GM23338 (cell line): Measurements from ENCODE around the gene GPHN. TPM values are rescaled to one million over a fixed set of nuclear protein-coding genes. Genes with fewer than 3 reads are reported as not detected.

Source experiments
- ATAC-seq: fragments of 200-7000 bp; cut with Tn5 transposase; 3 replicates; pipeline ENCODE4 v1.9.1; 2020
- DNase-seq: peaks from one replicate; pipeline ENCODE4 v3.0.0-alpha.2; 2015; ENCODE audit warnings: low spot score
- H2AFZ ChIP-seq: fragments of 200-600 bp; sonication (generic); 2 replicates; pipeline ENCODE4 v1.8.0; 2016; ENCODE audit warnings: antibody characterized with exemption, mild to moderate bottlenecking, moderate library complexity
- H3F3A ChIP-seq: fragments of 200-600 bp; sonication (generic); replicated peaks from 2 replicates; pipeline ENCODE4 v1.8.0; 2017; ENCODE audit warnings: antibody characterized with exemption, mixed run types, low read depth
- H3K27ac ChIP-seq: fragments of 200-600 bp; sonication (generic); 2 replicates; pipeline ENCODE4 v1.6.1; 2016; ENCODE audit warnings: low read depth
- H3K27me3 ChIP-seq: fragments of 200-600 bp; sonication (generic); 2 replicates; pipeline ENCODE4 v1.8.0; 2016; ENCODE audit warnings: mild to moderate bottlenecking, mixed run types, moderate library complexity; ENCODE audit not compliant: insufficient read depth
- H3K36me3 ChIP-seq: fragments of 200-600 bp; sonication (generic); 2 replicates; pipeline ENCODE4 v1.8.0; 2016; ENCODE audit warnings: mild to moderate bottlenecking; ENCODE audit not compliant: insufficient read depth
- H3K4me1 ChIP-seq: fragments of 200-600 bp; sonication (generic); 2 replicates; pipeline ENCODE4 v1.8.0; 2016; ENCODE audit warnings: mild to moderate bottlenecking, moderate library complexity; ENCODE audit not compliant: insufficient read depth
- H3K4me2 ChIP-seq: fragments of 200-600 bp; sonication (generic); 2 replicates; pipeline ENCODE4 v1.7.1; 2017; ENCODE audit warnings: mixed run types
- H3K4me3 ChIP-seq: fragments of 200-600 bp; sonication (generic); 2 replicates; pipeline ENCODE4 v1.6.1; 2016; ENCODE audit warnings: mixed run types
- H3K79me2 ChIP-seq: fragments of 200-600 bp; sonication (generic); replicated peaks from 2 replicates; pipeline ENCODE4 v1.8.0; 2017; ENCODE audit warnings: mild to moderate bottlenecking; ENCODE audit not compliant: insufficient read depth
- H3K9me2 ChIP-seq: fragments of 200-600 bp; sonication (generic); 2 replicates; pipeline ENCODE4 v1.8.0; 2017; ENCODE audit not compliant: insufficient read depth
- H4K20me1 ChIP-seq: fragments of 200-600 bp; sonication (generic); replicated peaks from 2 replicates; pipeline ENCODE4 v1.8.0; 2017; ENCODE audit warnings: mild to moderate bottlenecking; ENCODE audit not compliant: insufficient read depth
- H3K27ac Mint-ChIP-seq: 2 replicates; pipeline ENCODE4 v1.8.0; 2020; ENCODE audit warnings: inconsistent platforms, mild to moderate bottlenecking, moderate library complexity, mixed read lengths
- H3K27me3 Mint-ChIP-seq: 3 replicates; pipeline ENCODE4 v1.8.0; 2022; ENCODE audit warnings: low read depth, mild to moderate bottlenecking, moderate library complexity, mixed read lengths, inconsistent platforms; ENCODE audit not compliant: insufficient read depth, poor library complexity
- H3K36me3 Mint-ChIP-seq: 3 replicates; pipeline ENCODE4 v1.8.0; 2021; ENCODE audit warnings: low read depth, mild to moderate bottlenecking, inconsistent platforms, moderate library complexity, mixed read lengths
- H3K4me1 Mint-ChIP-seq: 3 replicates; pipeline ENCODE4 v1.8.0; 2020; ENCODE audit warnings: mild to moderate bottlenecking, inconsistent platforms, mixed read lengths
- H3K4me3 Mint-ChIP-seq: 3 replicates; pipeline ENCODE4 v1.8.0; 2021; ENCODE audit warnings: moderate library complexity, mild to moderate bottlenecking, inconsistent platforms, mixed read lengths
- H3K9me3 Mint-ChIP-seq: 3 replicates; pipeline ENCODE4 v1.8.0; 2020; ENCODE audit warnings: moderate library complexity, mild to moderate bottlenecking, inconsistent platforms, mixed read lengths
- CREB1 ChIP-seq: fragments of 250-450 bp; sonication (Bioruptor Pico); IDR thresholded peaks from 2 replicates; pipeline ENCODE4 v1.5.0; 2020; ENCODE audit warnings: low read depth, mild to moderate bottlenecking, moderate library complexity
- ETS1 ChIP-seq: IDR thresholded peaks from 2 replicates; pipeline ENCODE4 v1.6.1; 2016; ENCODE audit warnings: antibody characterized with exemption
- EZH2 ChIP-seq: fragments of 200-600 bp; sonication (generic); IDR thresholded peaks from one replicate; pipeline ENCODE4 v1.8.0; 2017; ENCODE audit warnings: antibody characterized with exemption, mild to moderate bottlenecking, low read depth; ENCODE audit not compliant: unreplicated experiment
- EZH2phosphoT487 ChIP-seq: fragments of 200-600 bp; sonication (generic); IDR thresholded peaks from one replicate; pipeline ENCODE4 v1.8.1; 2018; ENCODE audit warnings: antibody characterized with exemption; ENCODE audit not compliant: unreplicated experiment
- JUNB ChIP-seq: IDR thresholded peaks from one replicate; pipeline ENCODE4 v1.6.1; 2016; ENCODE audit warnings: antibody characterized with exemption; ENCODE audit not compliant: unreplicated experiment
- NANOG ChIP-seq: IDR thresholded peaks from 2 replicates; pipeline ENCODE4 v1.6.1; 2016; ENCODE audit warnings: antibody characterized with exemption, borderline replicate concordance
- POLR2AphosphoS5 ChIP-seq: IDR thresholded peaks from 2 replicates; pipeline ENCODE4 v1.6.1; 2016; ENCODE audit warnings: antibody characterized with exemption, low read depth
- REST ChIP-seq: IDR thresholded peaks from one replicate; pipeline ENCODE4 v1.6.1; 2018; ENCODE audit warnings: antibody characterized with exemption; ENCODE audit not compliant: unreplicated experiment
- STAT1 ChIP-seq: IDR thresholded peaks from one replicate; pipeline ENCODE4 v1.6.1; 2016; ENCODE audit warnings: antibody characterized with exemption; ENCODE audit not compliant: unreplicated experiment
- ZNF114 ChIP-seq: fragments of 250-450 bp; sonication (Bioruptor Pico); IDR thresholded peaks from 2 replicates; pipeline ENCODE4 v1.5.0; 2020; ENCODE audit warnings: mild to moderate bottlenecking, moderate library complexity
- ZNF331 ChIP-seq: fragments of 250-450 bp; sonication (Bioruptor Pico); IDR thresholded peaks from 2 replicates; pipeline ENCODE4 v1.5.0; 2020; ENCODE audit warnings: low read depth, mild to moderate bottlenecking, moderate library complexity
- ZNF462 ChIP-seq: fragments of 250-450 bp; sonication (Bioruptor Pico); IDR thresholded peaks from 2 replicates; pipeline ENCODE4 v1.5.0; 2020; ENCODE audit warnings: mild to moderate bottlenecking, moderate library complexity
- polyA plus RNA-seq: library from polyadenylated mRNA; unstranded; fragments of >200 nt; fragmentation: Nextera tagmentation; extraction: Ambion mirVana; gene quantifications from 2 replicates; pipeline ENCODE4 v1.2.1, GENCODE V29; 2016
- total RNA-seq: library from RNA; depleted of rRNA; stranded (reverse); fragments of >200 nt; shearing (Covaris generic); gene quantifications from 2 replicates; pipeline ENCODE4 v1.2.3, GENCODE V29; 2014
- TF ChIP-seq, protein P1 (sequence below), 2 experiments: fragments of 200-600 bp in 1 of 2; sonication (generic) in 1 of 2; conservative IDR thresholded peaks; 2 replicates each; pipeline versions ENCODE4 v1.5.1 to v1.6.1; 2016 to 2017; ENCODE audit warnings: antibody characterized with exemption in 2 of 2, low read depth in 2 of 2, mild to moderate bottlenecking in 2 of 2, moderate library complexity in 1 of 2

GPHN gene
- total and polyA plus RNA-seq, 2 experiments from 2014 or later: 17.6 to 20.6 TPM

DNA sequence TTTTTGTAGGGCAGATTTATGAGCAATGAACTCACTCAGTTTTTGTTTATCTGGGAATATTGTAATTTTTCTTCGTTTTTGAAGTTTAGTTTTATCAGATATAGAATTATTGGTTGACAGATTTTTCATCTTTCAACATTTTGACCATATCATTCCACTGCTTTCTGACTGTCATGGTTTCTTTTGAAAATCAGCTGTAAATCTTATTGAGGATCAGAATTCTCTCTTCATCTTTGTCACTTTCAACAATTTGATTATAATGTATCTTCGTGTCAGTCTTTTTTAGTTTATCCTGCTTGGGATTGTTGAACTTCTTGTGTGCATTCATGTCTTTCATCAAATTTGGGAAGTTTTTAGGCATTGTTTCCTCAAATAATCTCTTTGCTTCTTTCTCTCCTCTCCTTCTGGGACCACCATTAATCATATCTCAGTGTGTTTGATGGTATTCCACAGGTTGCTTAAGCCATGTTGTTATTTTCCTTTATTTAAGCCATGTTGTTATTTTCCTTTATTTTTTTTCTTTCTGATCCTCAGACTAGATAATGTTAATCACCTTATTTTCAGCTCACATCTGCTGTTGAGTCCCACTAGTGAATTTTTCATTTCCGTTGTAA, 451.6 kb downstream of the GPHN start:
- peaks cover 29% of the 10 kb centered on the region for H3K9me3 Mint-ChIP-seq
- DNase-seq: no peak
- Histone ChIP-seq H3K4me2 (no peak overlapping the region), H3K9me2 (no peaks in the 10 kb centered on the region), H3K27me3 (no peaks in the 10 kb centered on the region), H3K79me2 (no peaks in the 10 kb centered on the region), H4K20me1 (no peaks in the 10 kb centered on the region), H3K27ac (no peak overlapping the region), H3K4me1 (no peaks in the 10 kb centered on the region), H3F3A (no peaks in the 10 kb centered on the region), H3K36me3 (peaks cover 3% of the 10 kb centered on the region; the same call in 1 of the 2 replicates), H3K4me3 (no peak overlapping the region), H2AFZ (no peak overlapping the region)
- TF ChIP-seq EZH2 (no peak), POLR2AphosphoS5 (no peak), REST (no peak), ZNF331 (CRISPR knock-in tag) (no peak), CREB1 (CRISPR knock-in tag) (no peak), NANOG (no peak), ZNF462 (CRISPR knock-in tag) (no peak), ETS1 (no peak), JUNB (no peak), STAT1 (no peak), EZH2phosphoT487 (no peak), ZNF114 (CRISPR knock-in tag) (no peak)
- TF ChIP-seq, protein P1, sequence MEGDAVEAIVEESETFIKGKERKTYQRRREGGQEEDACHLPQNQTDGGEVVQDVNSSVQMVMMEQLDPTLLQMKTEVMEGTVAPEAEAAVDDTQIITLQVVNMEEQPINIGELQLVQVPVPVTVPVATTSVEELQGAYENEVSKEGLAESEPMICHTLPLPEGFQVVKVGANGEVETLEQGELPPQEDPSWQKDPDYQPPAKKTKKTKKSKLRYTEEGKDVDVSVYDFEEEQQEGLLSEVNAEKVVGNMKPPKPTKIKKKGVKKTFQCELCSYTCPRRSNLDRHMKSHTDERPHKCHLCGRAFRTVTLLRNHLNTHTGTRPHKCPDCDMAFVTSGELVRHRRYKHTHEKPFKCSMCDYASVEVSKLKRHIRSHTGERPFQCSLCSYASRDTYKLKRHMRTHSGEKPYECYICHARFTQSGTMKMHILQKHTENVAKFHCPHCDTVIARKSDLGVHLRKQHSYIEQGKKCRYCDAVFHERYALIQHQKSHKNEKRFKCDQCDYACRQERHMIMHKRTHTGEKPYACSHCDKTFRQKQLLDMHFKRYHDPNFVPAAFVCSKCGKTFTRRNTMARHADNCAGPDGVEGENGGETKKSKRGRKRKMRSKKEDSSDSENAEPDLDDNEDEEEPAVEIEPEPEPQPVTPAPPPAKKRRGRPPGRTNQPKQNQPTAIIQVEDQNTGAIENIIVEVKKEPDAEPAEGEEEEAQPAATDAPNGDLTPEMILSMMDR (conservative IDR thresholded peaks at IDR 0.05; ENCODE audit: low read depth in 2 of 2): no peak
- H3K4me1 Mint-ChIP-seq: no peaks in the 10 kb centered on the region
- no peak for ATAC-seq
- no peak overlapping the region for H3K27ac Mint-ChIP-seq
- H3K4me3 Mint-ChIP-seq: no peak overlapping the region
- H3K36me3 Mint-ChIP-seq: peaks cover 30% of the 10 kb centered on the region
- no peaks in the 10 kb centered on the region for H3K27me3 Mint-ChIP-seq
